Choroid plexus epithelial cell (primary cell): Measurements from ENCODE around the gene C3orf49.

ENCODE experiments used
- DNase-seq: peaks from one replicate; pipeline ENCODE4 v3.0.0-alpha.2; 2010; ENCODE audit warnings: low read depth
- H3K4me3 ChIP-seq: 2 replicates; pipeline ENCODE4 v1.5.1; 2011; ENCODE audit warnings: low read depth, mild to moderate bottlenecking, control low read depth, low read length, moderate library complexity
- CTCF ChIP-seq: conservative IDR thresholded peaks from 2 replicates; pipeline ENCODE4 v1.5.1; 2011; ENCODE audit warnings: low read depth, mild to moderate bottlenecking, control low read depth, inconsistent platforms, low read length, moderate library complexity

Gene C3orf49

GRCh38 chr3:63800097-63800496 lies 19.0 kb upstream of the C3orf49 start:
- TF ChIP-seq CTCF: no peak
- no peak overlapping the region for H3K4me3 ChIP-seq
- DNase-seq: no peak

GRCh38 chr3:63803911-63804310 lies 15.2 kb upstream of the C3orf49 start:
- TF ChIP-seq CTCF: no peak
- no peak for DNase-seq
- no peak overlapping the region for H3K4me3 ChIP-seq

- no peak for TF ChIP-seq CTCF
- H3K4me3 ChIP-seq: no peak overlapping the region
- no peak for DNase-seq
These were observed 11.0 kb upstream of the C3orf49 start for GRCh38 chr3:63807961-63808565.

GRCh38 chr3:63808633-63809032 lies 10.5 kb upstream of the C3orf49 start:
- no peak overlapping the region for H3K4me3 ChIP-seq
- no peak for TF ChIP-seq CTCF
- no peak for DNase-seq

- no peak for TF ChIP-seq CTCF
- H3K4me3 ChIP-seq: no peak overlapping the region
- DNase-seq: peak; percentile 43
These were observed 9.5 kb upstream of the C3orf49 start for GRCh38 chr3:63809607-63810006.

- DNase-seq: peak; percentile 61
- H3K4me3 ChIP-seq: no peak overlapping the region
- no peak for TF ChIP-seq CTCF
These were observed 4.9 kb upstream of the C3orf49 start for GRCh38 chr3:63814237-63814636.

GRCh38 chr3:63817225-63817624 lies 1.9 kb upstream of the C3orf49 start:
- no peak for TF ChIP-seq CTCF
- H3K4me3 ChIP-seq: no peak overlapping the region

More at GRCh38 chr3:63817225-63817624, 1.9 kb upstream of the C3orf49 start:
- DNase-seq: no peak
